ENCODE results near the gene SERPINE2. TPM values are rescaled to one million over a fixed set of nuclear protein-coding genes. Genes with fewer than 3 reads are reported as not detected.

Gene SERPINE2
- total and polyA plus RNA-seq, 4 experiments from 2014 or later: 0.47 to 2.0 (median 1.3) TPM

GRCh38 chr2:224033601-224034000 is 5.5 kb downstream of the SERPINE2 start:
- Mint-ChIP-seq H3K9me3 (no peaks in the 10 kb centered on the region), H3K4me1 (peaks cover 8 to 16% (median 12%) of the 10 kb centered on the region in 4 donors), H3K4me3 (no peak overlapping the region), H3K27ac (no peak overlapping the region), H3K36me3 (no peaks in the 10 kb centered on the region), H3K27me3 (peaks cover 30 to 42% of the 10 kb centered on the region in 2 donors)
- CTCF ChIA-PET (ENCODE audit: partially characterized antibody): no interaction called here
- H3K27me3 ChIP-seq (ENCODE audit: insufficient read depth, low read length): peaks cover 12% of the 10 kb centered on the region
- intact Hi-C loops (cut with micrococcal nuclease): no loop called here
- H3K27ac ChIP-seq (ENCODE audit: low read depth, low read length): no peak overlapping the region
- no peak overlapping the region for H3K4me3 ChIP-seq (ENCODE audit: low read length in 2 of 2)
- no peak for DNase-seq
- POLR2A ChIA-PET (ENCODE audit: partially characterized antibody): no interaction called here
- no peaks in the 10 kb centered on the region for H3K36me3 ChIP-seq (ENCODE audit: insufficient read depth, low read length)
- no peaks in the 10 kb centered on the region for H3K9me3 ChIP-seq (ENCODE audit: control insufficient read depth in 1 of 2, low read length in 2 of 2)
- peaks cover 12% of the 10 kb centered on the region for H3K4me1 ChIP-seq (ENCODE audit: insufficient read depth, low read length)

- H3K9me3 ChIP-seq (ENCODE audit: control insufficient read depth in 1 of 2, low read length in 2 of 2): no peaks in the 10 kb centered on the region
- Mint-ChIP-seq H3K27me3 (peaks cover 21 to 30% of the 10 kb centered on the region in 2 donors), H3K9me3 (no peaks in the 10 kb centered on the region), H3K4me1 (peaks cover under 1 to 12% (median 8%) of the 10 kb centered on the region in 4 donors), H3K36me3 (no peaks in the 10 kb centered on the region), H3K4me3 (no peak overlapping the region), H3K27ac (no peak overlapping the region)
- CTCF ChIA-PET (ENCODE audit: partially characterized antibody): no interaction called here
- peaks cover 1% of the 10 kb centered on the region for H3K4me1 ChIP-seq (ENCODE audit: insufficient read depth, low read length)
- no peak for DNase-seq
- POLR2A ChIA-PET (ENCODE audit: partially characterized antibody): no interaction called here
- H3K27me3 ChIP-seq (ENCODE audit: insufficient read depth, low read length): peaks cover 11% of the 10 kb centered on the region
- H3K36me3 ChIP-seq (ENCODE audit: insufficient read depth, low read length): no peaks in the 10 kb centered on the region
- no peak overlapping the region for H3K4me3 ChIP-seq (ENCODE audit: low read length in 2 of 2)
- H3K27ac ChIP-seq (ENCODE audit: low read depth, low read length): no peak overlapping the region
- intact Hi-C loops (cut with micrococcal nuclease): no loop called here
Observed at GRCh38 chr2:224032283-224032682, 6.8 kb downstream of the SERPINE2 start.

GRCh38 chr2:224031358-224031970 is 7.6 kb downstream of the SERPINE2 start:
- no peak for DNase-seq
- POLR2A ChIA-PET (ENCODE audit: partially characterized antibody): no interaction called here
- H3K27me3 ChIP-seq (ENCODE audit: insufficient read depth, low read length): peaks cover 6% of the 10 kb centered on the region
- peaks cover 2 to 14% (median 10%) of the 10 kb centered on the region in 4 donors for H3K4me1 Mint-ChIP-seq
- intact Hi-C loops (cut with micrococcal nuclease): no loop called here
- H3K36me3 ChIP-seq (ENCODE audit: insufficient read depth, low read length): no peaks in the 10 kb centered on the region
- CTCF ChIA-PET (ENCODE audit: partially characterized antibody): no interaction called here
- H3K9me3 ChIP-seq (ENCODE audit: control insufficient read depth in 1 of 2, low read length in 2 of 2): no peaks in the 10 kb centered on the region
- H3K27ac Mint-ChIP-seq: no peak overlapping the region
- H3K4me3 Mint-ChIP-seq: no peak overlapping the region
- H3K9me3 Mint-ChIP-seq: no peaks in the 10 kb centered on the region
- no peak overlapping the region for H3K4me3 ChIP-seq (ENCODE audit: low read length in 2 of 2)
- peaks cover 9% of the 10 kb centered on the region for H3K4me1 ChIP-seq (ENCODE audit: insufficient read depth, low read length)
- no peaks in the 10 kb centered on the region for H3K36me3 Mint-ChIP-seq
- H3K27ac ChIP-seq (ENCODE audit: low read depth, low read length): no peak overlapping the region
- H3K27me3 Mint-ChIP-seq: peaks cover 15 to 23% of the 10 kb centered on the region in 2 donors

- Histone ChIP-seq H3K4me1 (ENCODE audit: insufficient read depth, low read length) (peaks cover 16% of the 10 kb centered on the region), H3K4me3 (ENCODE audit: low read length in 2 of 2) (no peak overlapping the region), H3K36me3 (ENCODE audit: insufficient read depth, low read length) (no peaks in the 10 kb centered on the region), H3K27me3 (ENCODE audit: insufficient read depth, low read length) (peaks cover 1% of the 10 kb centered on the region), H3K9me3 (ENCODE audit: control insufficient read depth in 1 of 2, low read length in 2 of 2) (no peaks in the 10 kb centered on the region), H3K27ac (ENCODE audit: low read depth, low read length) (no peak overlapping the region)
- intact Hi-C loops (cut with micrococcal nuclease): no loop called here
- peaks cover 9 to 21% (median 16%) of the 10 kb centered on the region in 4 donors for H3K4me1 Mint-ChIP-seq
- no peak for DNase-seq
- ChIA-PET POLR2A (ENCODE audit: partially characterized antibody) (no interaction called here), CTCF (ENCODE audit: partially characterized antibody) (no interaction called here)
- no peak overlapping the region for H3K4me3 Mint-ChIP-seq
- H3K9me3 Mint-ChIP-seq: no peaks in the 10 kb centered on the region
- peaks cover 11 to 20% of the 10 kb centered on the region in 2 donors for H3K27me3 Mint-ChIP-seq
- H3K36me3 Mint-ChIP-seq: no peaks in the 10 kb centered on the region
- H3K27ac Mint-ChIP-seq: no peak overlapping the region
Observed at GRCh38 chr2:224030786-224031185, 8.3 kb downstream of the SERPINE2 start.

- Mint-ChIP-seq H3K4me3 (no peak overlapping the region), H3K4me1 (peaks cover 15 to 29% (median 24%) of the 10 kb centered on the region in 4 donors), H3K9me3 (no peaks in the 10 kb centered on the region), H3K27ac (no peak overlapping the region), H3K27me3 (peaks cover 9 to 15% of the 10 kb centered on the region in 2 donors), H3K36me3 (no peaks in the 10 kb centered on the region)
- POLR2A ChIA-PET (ENCODE audit: partially characterized antibody): no interaction called here
- Histone ChIP-seq H3K4me1 (ENCODE audit: insufficient read depth, low read length) (peaks cover 25% of the 10 kb centered on the region), H3K9me3 (ENCODE audit: control insufficient read depth in 1 of 2, low read length in 2 of 2) (no peaks in the 10 kb centered on the region), H3K27me3 (ENCODE audit: insufficient read depth, low read length) (no peaks in the 10 kb centered on the region), H3K4me3 (ENCODE audit: low read length in 2 of 2) (no peak overlapping the region), H3K36me3 (ENCODE audit: insufficient read depth, low read length) (no peaks in the 10 kb centered on the region), H3K27ac (ENCODE audit: low read depth, low read length) (no peak overlapping the region)
- no peak for DNase-seq
- intact Hi-C loops (cut with micrococcal nuclease): loop anchor here (5.0 kb wide), 2 partner anchors 38 to 73 kb away; partner anchors contain the start of gene MRPL44
- CTCF ChIA-PET (ENCODE audit: partially characterized antibody): no interaction called here
Observed at GRCh38 chr2:224029876-224030275, 9.2 kb downstream of the SERPINE2 start.

GRCh38 chr2:224027931-224028330 is 11.2 kb downstream of the SERPINE2 start:
- Mint-ChIP-seq H3K27ac (peak overlapping the region in 4 of 7 donors; percentile 72 to 84 (median 76)), H3K4me3 (peak overlapping the region in 2 of 8 donors; percentile 19 to 46), H3K9me3 (no peaks in the 10 kb centered on the region), H3K36me3 (no peaks in the 10 kb centered on the region), H3K4me1 (peaks cover 27 to 49% (median 35%) of the 10 kb centered on the region in 4 donors), H3K27me3 (peaks cover 0 to 3% of the 10 kb centered on the region in 2 donors)
- intact Hi-C loops (cut with micrococcal nuclease): loop anchor here (5.0 kb wide), 2 partner anchors 36 to 71 kb away; partner anchors contain the start of gene MRPL44
- Histone ChIP-seq H3K27me3 (ENCODE audit: insufficient read depth, low read length) (no peaks in the 10 kb centered on the region), H3K27ac (ENCODE audit: low read depth, low read length) (no peak overlapping the region), H3K36me3 (ENCODE audit: insufficient read depth, low read length) (no peaks in the 10 kb centered on the region), H3K9me3 (ENCODE audit: control insufficient read depth in 1 of 2, low read length in 2 of 2) (no peaks in the 10 kb centered on the region), H3K4me3 (ENCODE audit: low read length in 2 of 2) (no peak overlapping the region), H3K4me1 (ENCODE audit: insufficient read depth, low read length) (peaks cover 27% of the 10 kb centered on the region)
- CTCF ChIA-PET (ENCODE audit: partially characterized antibody): no interaction called here
- no peak for DNase-seq
- POLR2A ChIA-PET (ENCODE audit: partially characterized antibody): no interaction called here

GRCh38 chr2:224027070-224027469 is 12.0 kb downstream of the SERPINE2 start:
- peak overlapping the region in 1 of 8 donors; percentile 34 for H3K4me3 Mint-ChIP-seq
- Histone ChIP-seq H3K4me1 (ENCODE audit: insufficient read depth, low read length) (peaks cover 27% of the 10 kb centered on the region), H3K27me3 (ENCODE audit: insufficient read depth, low read length) (no peaks in the 10 kb centered on the region), H3K4me3 (ENCODE audit: low read length in 2 of 2) (no peak overlapping the region), H3K36me3 (ENCODE audit: insufficient read depth, low read length) (no peaks in the 10 kb centered on the region), H3K9me3 (ENCODE audit: control insufficient read depth in 1 of 2, low read length in 2 of 2) (no peaks in the 10 kb centered on the region), H3K27ac (ENCODE audit: low read depth, low read length) (no peak overlapping the region)
- H3K9me3 Mint-ChIP-seq: no peaks in the 10 kb centered on the region
- no peaks in the 10 kb centered on the region for H3K27me3 Mint-ChIP-seq
- ChIA-PET POLR2A (ENCODE audit: partially characterized antibody) (no interaction called here), CTCF (ENCODE audit: partially characterized antibody) (interaction anchor here (3.9 kb wide), 1 partner anchor 34 kb away, joined by 17 read pairs; no protein-coding TSS in a partner anchor)
- H3K4me1 Mint-ChIP-seq: peaks cover 27 to 52% (median 35%) of the 10 kb centered on the region in 4 donors
- intact Hi-C loops (cut with micrococcal nuclease): loop anchor here (5.0 kb wide), 2 partner anchors 35 to 70 kb away; partner anchors contain the start of gene MRPL44
- no peak for DNase-seq
- peak overlapping the region in 1 of 7 donors; percentile 76 for H3K27ac Mint-ChIP-seq
- H3K36me3 Mint-ChIP-seq: no peaks in the 10 kb centered on the region
